Transverse colon (tissue), 4 donors: ENCODE data around the gene CA12. TPM values are rescaled to one million over a fixed set of nuclear protein-coding genes. Genes with fewer than 3 reads are reported as not detected.
A peak's percentile ranks its signal among the peaks of the same experiment; 100 is the strongest.

ENCODE experiments used
- DNase-seq: peaks from one replicate; pipeline ENCODE4 v3.0.0-alpha.2; 2019
- H3K27ac ChIP-seq, 4 donors: fragments of 200-600 bp; sonication (generic); 2 replicates each; pipeline ENCODE4 v1.5.1; 2016 to 2018; ENCODE audit warnings: inconsistent platforms in 4 of 4
- H3K27me3 ChIP-seq: fragments of 200-600 bp; sonication (generic); 2 replicates; pipeline ENCODE4 v1.5.1; 2017; ENCODE audit warnings: inconsistent platforms
- H3K36me3 ChIP-seq, 4 donors: fragments of 200-600 bp; sonication (generic); 2 replicates each; pipeline ENCODE4 v1.5.1; 2017 to 2019; ENCODE audit warnings: inconsistent platforms in 4 of 4
- H3K4me1 ChIP-seq, 4 donors: fragments of 200-600 bp; sonication (generic); 2 replicates each; pipeline ENCODE4 v1.5.1; 2017 to 2020; ENCODE audit warnings: inconsistent platforms in 4 of 4
- H3K4me3 ChIP-seq, 4 donors: fragments of 200-600 bp; sonication (generic); 1 replicate in 1 of 4; 2 replicates in 3 of 4; pipeline versions ENCODE4 v1.5.1 to v1.6.1; 2017 to 2019; ENCODE audit warnings: inconsistent platforms in 4 of 4
- H3K9me3 ChIP-seq, 2 donors: fragments of 200-600 bp; sonication (generic); 2 replicates each; pipeline ENCODE4 v1.5.1; 2017 to 2019; ENCODE audit warnings: inconsistent platforms in 2 of 2
- CTCF ChIP-seq, 5 experiments: fragments of 200-600 bp in 3 of 5; fragments of 450-650 bp in 2 of 5; sonication (generic) in 3 of 5; IDR thresholded peaks; 1 replicate in 2 of 5; 2 replicates in 3 of 5; pipeline ENCODE4 v1.5.1; 2016 to 2017; ENCODE audit warnings: antibody characterized with exemption in 5 of 5, inconsistent platforms in 3 of 5, mild to moderate bottlenecking in 2 of 5, moderate library complexity in 1 of 5
- EP300 ChIP-seq: sonication (generic); formaldehyde crosslinking; IDR thresholded peaks from one replicate; pipeline ENCODE4 v1.6.1; 2017; ENCODE audit warnings: antibody characterized with exemption, low read depth
- POLR2A ChIP-seq: fragments of 450-650 bp; IDR thresholded peaks from one replicate; pipeline ENCODE4 v1.6.1; 2016; ENCODE audit warnings: antibody characterized with exemption, mild to moderate bottlenecking, moderate library complexity
- POLR2AphosphoS5 ChIP-seq, 3 donors: sonication (generic); formaldehyde crosslinking; IDR thresholded peaks; one replicate each; pipeline ENCODE4 v1.6.1; 2016; ENCODE audit warnings: antibody characterized with exemption in 3 of 3
- WGBS, 2 donors: methylation state at CpG; one replicate each; pipeline ENCODE4 v1.1.5; 2018; ENCODE audit warnings: low coverage in 1 of 2; 5-methylcytosine and 5-hydroxymethylcytosine counted together
- in situ Hi-C, 4 donors: fragments of 200-750 bp; cut with MboI; loops; one replicate each; pipeline versions ENCODE4 v1.15.0 to v1.15.1; 2017; ENCODE audit warnings: low sequenced_read_pairs in 3 of 4, low pct_ligation_motif_present in 1 of 4, low pct_unique_long_range_greater_than_20kb in 1 of 4
- intact Hi-C: fragments of 100-400 bp; cut with DNase I; formaldehyde crosslinking; loops from one replicate; pipeline ENCODE4 v1.15.1; 2023; ENCODE audit warnings: low total_unique reads
- total RNA-seq, 4 donors: library from RNA; depleted of rRNA; stranded (reverse); fragments of >200 nt; gene quantifications; one replicate each; pipeline ENCODE4 v1.1.0, GENCODE V29; 2016

CA12 gene
- total RNA-seq, 4 donors from 2014 or later: 121 to 392 (median 329) TPM

DNA sequence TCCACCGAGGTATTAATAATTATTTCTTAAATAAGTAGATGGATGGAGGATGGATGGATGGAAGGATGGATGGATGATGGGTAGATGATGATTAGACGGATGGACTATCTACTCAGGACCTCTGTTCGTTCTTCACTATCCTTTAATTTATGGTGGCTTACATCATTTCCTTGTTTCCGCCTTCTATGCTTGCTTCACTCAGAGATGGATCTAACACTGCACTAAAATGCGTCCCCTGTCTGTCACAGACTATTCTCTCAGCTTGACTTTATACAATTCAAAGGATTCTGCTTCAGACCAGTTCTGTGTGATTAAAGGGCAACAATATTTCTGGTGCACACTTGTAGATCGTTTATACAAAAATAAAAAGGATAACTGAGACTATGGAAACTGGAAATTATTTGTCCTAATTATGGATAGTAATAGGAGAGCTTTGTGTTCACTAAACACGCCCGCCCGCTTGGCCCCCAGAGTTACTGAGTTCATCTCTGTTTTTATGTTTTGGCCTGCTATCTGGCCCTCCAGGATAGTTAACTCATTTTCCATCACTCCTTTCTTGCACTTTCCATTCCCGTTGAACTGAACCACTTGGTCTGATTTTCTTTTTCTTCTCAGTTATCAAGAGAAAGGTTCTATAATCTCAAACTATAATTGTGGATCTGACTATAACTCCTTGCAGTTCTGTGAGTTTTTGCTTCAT, 41.4 kb upstream of the CA12 start:
- Histone ChIP-seq H3K9me3 (no peaks in the 10 kb centered on the region), H3K27me3 (no peaks in the 10 kb centered on the region), H3K27ac (no peak overlapping the region), H3K4me1 (peaks cover 0 to 13% (median 2%) of the 10 kb centered on the region in 4 donors), H3K4me3 (no peak overlapping the region), H3K36me3 (no peaks in the 10 kb centered on the region)
- DNase-seq: no peak
- in situ Hi-C loops (loop anchor here in 2 of 4 donors (25.0 kb wide), 2 partner anchors 136 to 261 kb away; partner anchors contain the start of genes RPS27L (in 2 of the 2) and APH1B (in 1 of the 2)), intact Hi-C loops (no loop called here)
- 82 to 86% methylated on average over 9 to 10 of the region's 10 CpGs for WGBS, 2 donors
- TF ChIP-seq EP300: no peak
- TF ChIP-seq POLR2AphosphoS5 (IDR thresholded peaks at IDR 0.05): no peak
- TF ChIP-seq POLR2A: no peak
- no peak for TF ChIP-seq CTCF (IDR thresholded peaks at IDR 0.05)

DNA sequence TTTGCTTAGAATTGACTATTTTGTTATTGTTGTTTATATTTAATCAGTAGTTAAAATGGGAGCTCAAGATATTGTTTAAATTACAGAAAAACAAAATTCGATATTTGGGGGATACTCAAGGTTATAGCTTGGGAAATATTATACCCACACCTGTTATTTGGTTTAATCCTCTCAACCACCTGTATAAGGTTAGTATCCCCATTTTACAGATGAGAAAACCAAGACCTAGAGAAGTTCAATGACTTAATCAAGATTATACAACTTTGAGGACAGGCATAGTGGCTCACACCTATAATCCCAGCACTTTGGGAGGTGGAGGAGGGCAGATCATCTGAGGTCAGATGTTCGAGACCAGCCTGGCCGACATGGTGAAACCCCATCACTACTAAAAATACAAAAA, 39.8 kb upstream of the CA12 start:
- TF ChIP-seq CTCF (IDR thresholded peaks at IDR 0.05) (no peak), POLR2AphosphoS5 (IDR thresholded peaks at IDR 0.05) (no peak), POLR2A (no peak), EP300 (no peak)
- H3K4me3 ChIP-seq: no peak overlapping the region
- no peaks in the 10 kb centered on the region for H3K27me3 ChIP-seq
- 93 to 100% methylated on average over 1 to 3 of the region's 3 CpGs for WGBS, 2 donors
- no peaks in the 10 kb centered on the region for H3K36me3 ChIP-seq
- in situ Hi-C loops (loop anchor here in 2 of 4 donors (25.0 kb wide), 2 partner anchors 134 to 259 kb away; partner anchors contain the start of genes RPS27L (in 2 of the 2) and APH1B (in 1 of the 2)), intact Hi-C loops (no loop called here)
- H3K27ac ChIP-seq: no peak overlapping the region
- no peak for DNase-seq
- peaks cover 0 to 13% (median 2%) of the 10 kb centered on the region in 4 donors for H3K4me1 ChIP-seq
- no peaks in the 10 kb centered on the region for H3K9me3 ChIP-seq

DNA sequence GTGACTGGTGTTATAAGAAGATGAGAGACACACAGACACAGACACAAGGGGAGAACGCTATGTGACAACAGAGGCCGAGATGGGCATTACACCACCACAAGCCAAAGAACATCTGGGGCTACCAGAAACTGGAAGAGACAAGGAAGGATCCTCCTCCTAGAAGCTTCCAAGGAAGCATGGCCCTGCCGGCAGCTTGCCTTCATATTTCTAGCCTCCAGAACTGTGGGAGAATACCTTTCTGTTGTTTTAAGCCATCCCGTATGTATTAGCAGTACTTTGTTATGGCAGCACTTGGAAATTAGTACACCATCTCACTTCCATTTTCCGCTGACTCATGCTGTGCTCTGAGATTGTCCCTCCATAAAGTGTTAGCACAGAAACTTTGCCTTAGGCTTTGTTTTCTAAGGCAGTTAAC, 38.7 kb upstream of the CA12 start:
- no peak overlapping the region for H3K4me3 ChIP-seq
- no peaks in the 10 kb centered on the region for H3K27me3 ChIP-seq
- H3K36me3 ChIP-seq: no peaks in the 10 kb centered on the region
- 67 to 75% methylated on average over 5 of the region's 5 CpGs for WGBS, 2 donors
- intact Hi-C loops (no loop called here), in situ Hi-C loops (loop anchor here in 2 of 4 donors (25.0 kb wide), 2 partner anchors 133 to 258 kb away; partner anchors contain the start of genes RPS27L (in 2 of the 2) and APH1B (in 1 of the 2))
- DNase-seq: peak; percentile 45
- H3K27ac ChIP-seq: peak overlapping the region in 1 of 4 donors; percentile 47
- peaks cover 0 to 13% (median 2%) of the 10 kb centered on the region in 4 donors for H3K4me1 ChIP-seq
- H3K9me3 ChIP-seq: no peaks in the 10 kb centered on the region
- TF ChIP-seq POLR2AphosphoS5 (IDR thresholded peaks at IDR 0.05) (peak in 1 of 3 donors; percentile 13), POLR2A (no peak)

DNA sequence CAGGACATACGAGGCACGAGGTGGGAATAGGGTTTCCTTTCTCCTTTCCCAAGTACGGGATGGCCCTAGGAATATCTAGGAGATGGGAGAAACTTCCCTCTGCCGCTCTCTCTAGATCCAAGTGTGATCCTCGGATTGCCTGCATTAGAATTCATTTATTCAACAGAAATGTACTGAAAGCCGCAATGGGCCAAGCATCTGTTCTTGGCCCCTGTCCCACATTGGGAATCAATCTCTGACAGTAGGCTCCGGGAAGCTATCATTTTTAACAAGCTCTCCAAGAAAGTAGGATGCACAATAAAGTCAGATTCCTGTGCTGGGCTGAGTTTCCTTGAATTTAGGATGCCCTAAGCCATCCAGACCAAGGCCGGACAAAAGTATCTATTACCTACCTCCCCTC, 37.2 kb upstream of the CA12 start:
- no peaks in the 10 kb centered on the region for H3K27me3 ChIP-seq
- 77 to 90% methylated on average over 4 to 8 of the region's 8 CpGs for WGBS, 2 donors

More for the DNA sequence above, 37.2 kb upstream of the CA12 start:
- Histone ChIP-seq H3K36me3 (no peaks in the 10 kb centered on the region), H3K4me1 (peaks cover 0 to 13% (median 2%) of the 10 kb centered on the region in 4 donors), H3K4me3 (no peak overlapping the region), H3K27ac (no peak overlapping the region), H3K9me3 (no peaks in the 10 kb centered on the region)
- intact Hi-C loops (no loop called here), in situ Hi-C loops (loop anchor here in 2 of 4 donors (25.0 kb wide), 2 partner anchors 132 to 257 kb away; partner anchors contain the start of genes RPS27L (in 2 of the 2) and APH1B (in 1 of the 2))
- DNase-seq: no peak
- TF ChIP-seq POLR2A (no peak), CTCF (IDR thresholded peaks at IDR 0.05) (no peak), POLR2AphosphoS5 (IDR thresholded peaks at IDR 0.05) (no peak), EP300 (no peak)
